ENCODE results near the gene NMD3.
"Not testable (repeated sequence)": the region's sequence is repeated elsewhere in the genome, so short reads cannot be mapped to it uniquely, and the experiment has no call there.

Gene NMD3

DNA sequence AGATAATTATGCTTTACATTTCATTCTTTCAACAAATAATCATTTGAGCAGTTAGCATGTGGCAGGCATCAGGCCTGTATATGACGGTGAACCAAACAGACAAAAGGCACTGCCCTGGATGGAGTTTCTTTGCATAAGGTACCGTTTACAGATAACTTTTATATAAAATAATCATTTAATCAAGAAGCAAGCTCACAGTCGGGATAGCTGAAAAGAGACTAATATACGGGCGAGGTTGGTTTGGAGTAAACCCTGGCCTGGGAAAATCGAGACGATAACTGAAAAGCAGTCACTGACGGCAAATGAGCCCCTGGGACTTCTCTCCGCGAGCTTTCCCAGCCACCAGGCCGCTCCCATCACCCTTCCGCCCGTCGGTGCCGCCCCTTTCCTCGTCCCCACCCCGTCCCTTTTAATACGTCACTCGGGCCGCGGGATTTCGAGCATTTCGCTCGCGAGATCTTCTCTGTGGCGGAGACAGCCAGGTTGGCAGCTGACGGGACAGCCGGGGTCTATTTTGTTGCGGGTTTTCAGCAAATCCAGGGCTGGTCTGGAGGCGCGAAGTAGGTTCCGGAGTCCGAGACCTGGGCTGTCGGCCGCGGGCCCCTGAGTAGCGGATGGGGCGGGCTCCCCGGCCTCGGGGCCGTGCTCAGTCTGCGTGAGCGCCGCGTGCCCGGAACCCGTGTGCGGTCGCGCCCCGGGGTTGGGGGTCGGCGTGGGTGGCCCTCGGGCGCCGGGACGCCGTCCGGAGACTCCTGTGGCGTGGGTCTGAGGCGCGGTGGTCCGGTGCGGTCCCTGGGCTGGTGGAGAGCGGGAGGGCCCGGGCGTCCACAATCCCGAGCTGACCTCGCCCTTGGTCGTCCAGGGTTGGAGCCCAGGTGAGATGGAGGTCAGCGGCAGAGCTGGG, at the start of gene NMD3:
TSS of gene NMD3 (plus strand) at position 462 of the 904 bp plus-strand sequence. CDS start 703 bp downstream, outside the sequence.
- DNase-seq, result peak; percentile 98

DNA sequence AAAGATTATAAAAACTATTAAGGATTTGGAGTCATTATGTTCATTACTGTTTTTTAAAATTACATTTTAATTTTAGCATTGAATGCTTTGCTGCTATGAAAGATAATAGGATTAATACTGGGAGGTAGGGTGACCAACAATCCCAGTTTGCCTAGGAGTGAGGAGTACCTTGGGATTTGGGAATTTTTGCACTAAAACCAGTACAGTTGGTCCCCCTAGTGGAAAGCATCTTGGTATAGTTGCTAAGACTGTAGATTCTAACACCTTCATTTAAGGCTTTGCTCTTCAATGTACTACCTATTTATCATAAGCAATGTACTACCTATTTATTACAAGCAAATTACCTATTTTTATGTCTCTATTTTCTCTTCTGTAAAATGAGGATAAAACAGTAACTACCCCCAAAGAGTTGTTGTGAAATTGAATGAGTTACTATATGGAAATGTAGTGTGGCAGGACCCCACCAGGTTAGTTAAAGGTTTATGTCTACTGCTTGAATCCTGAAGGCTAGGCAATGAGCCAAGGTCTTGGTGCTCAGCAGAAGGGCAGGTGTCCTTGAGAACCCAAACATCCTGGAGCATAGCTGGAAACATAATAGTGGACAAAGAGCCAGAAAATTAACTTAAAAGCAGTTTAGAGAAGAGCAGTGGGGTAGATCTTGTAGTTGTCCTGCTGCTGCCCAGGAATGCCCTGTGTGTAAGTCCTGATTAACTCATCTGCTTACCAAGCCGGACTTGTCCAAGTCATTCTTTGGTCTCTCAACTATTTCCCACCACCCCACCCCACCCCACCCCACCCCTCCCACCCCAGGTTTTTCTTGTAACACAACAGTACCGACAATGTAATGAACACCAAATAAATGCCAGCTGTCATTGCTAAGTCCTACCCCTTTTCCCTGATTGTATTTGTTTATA, 49.2 kb upstream of the NMD3 start:
- no peak for DNase-seq

DNA sequence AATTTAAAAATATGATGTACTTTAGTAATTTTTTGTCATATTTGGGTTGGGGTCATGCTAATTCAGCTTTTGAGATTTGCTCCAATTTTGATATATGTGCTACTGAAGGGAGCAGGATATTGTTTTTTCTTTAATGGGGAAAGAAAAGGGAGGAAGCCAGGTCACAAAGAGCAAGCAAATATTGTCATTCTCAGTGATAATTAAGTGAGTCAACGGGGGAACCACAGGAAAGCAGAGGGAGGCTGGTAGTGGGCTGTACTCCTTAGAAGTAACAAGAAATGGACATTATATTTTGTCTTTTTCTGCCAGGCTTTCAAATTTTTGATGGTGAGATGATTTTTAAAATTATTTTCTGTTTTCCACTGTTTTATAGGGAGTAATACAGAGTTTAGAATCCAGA, 45.6 kb upstream of the NMD3 start:
- no peak for DNase-seq

DNA sequence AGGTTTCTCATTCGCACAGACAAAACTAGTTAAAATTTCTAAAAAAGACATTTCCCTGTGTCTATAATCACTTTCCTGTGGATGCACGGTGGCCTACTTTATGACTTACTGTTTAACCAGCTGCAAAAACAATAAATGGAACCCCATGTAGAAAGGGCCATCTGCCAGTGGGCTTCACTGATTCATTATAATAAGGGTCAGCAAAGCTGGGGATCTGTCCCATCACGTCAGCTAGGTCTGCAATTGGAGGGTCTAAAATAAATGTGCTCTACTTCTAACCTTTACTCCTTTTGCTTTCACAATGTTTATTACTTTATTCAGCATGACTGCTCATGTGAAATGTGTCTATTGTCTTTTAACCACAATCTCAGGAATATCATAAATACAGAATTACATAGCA, 43.1 kb upstream of the NMD3 start:
- DNase-seq, result no peak

DNA sequence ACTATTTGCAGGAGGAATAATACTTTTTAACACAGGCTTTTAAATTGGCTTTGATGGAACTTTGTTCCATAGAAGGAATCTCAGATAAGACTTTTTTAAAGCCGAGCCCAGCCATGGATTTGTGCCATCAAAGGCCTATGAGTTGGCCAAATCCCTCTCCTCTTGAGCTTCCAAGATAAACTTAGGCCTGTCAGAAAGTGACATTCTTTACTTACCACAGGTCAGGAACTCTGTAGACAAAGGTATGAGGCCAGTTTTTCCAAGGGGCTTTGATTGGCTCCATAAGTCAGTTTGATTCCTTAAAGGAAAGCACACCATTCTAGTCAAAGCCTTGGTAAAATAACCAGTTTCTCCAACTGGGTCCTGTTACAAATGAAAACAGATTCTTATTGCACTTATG, 39.7 kb upstream of the NMD3 start:
- DNase-seq, result not testable (repeated sequence)

DNA sequence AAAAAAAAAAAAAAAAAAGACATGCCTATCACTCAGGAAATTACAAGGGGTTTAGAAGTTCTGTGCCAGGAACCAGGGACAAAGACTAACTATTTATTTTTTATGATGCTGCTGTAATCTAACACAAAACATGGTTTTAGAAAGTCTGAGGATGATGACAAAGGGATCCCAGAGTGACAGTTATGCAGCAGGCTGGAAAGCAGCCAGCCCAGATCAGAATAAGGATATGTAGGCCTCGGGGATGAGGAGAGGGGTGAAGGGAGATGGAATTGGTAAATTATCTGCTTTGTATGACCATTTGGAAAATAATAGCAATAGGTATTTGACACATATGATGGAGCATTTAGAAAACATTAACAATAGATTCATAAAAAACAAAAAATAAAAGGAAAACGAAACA, 34.1 kb upstream of the NMD3 start:
- no peak for DNase-seq

DNA sequence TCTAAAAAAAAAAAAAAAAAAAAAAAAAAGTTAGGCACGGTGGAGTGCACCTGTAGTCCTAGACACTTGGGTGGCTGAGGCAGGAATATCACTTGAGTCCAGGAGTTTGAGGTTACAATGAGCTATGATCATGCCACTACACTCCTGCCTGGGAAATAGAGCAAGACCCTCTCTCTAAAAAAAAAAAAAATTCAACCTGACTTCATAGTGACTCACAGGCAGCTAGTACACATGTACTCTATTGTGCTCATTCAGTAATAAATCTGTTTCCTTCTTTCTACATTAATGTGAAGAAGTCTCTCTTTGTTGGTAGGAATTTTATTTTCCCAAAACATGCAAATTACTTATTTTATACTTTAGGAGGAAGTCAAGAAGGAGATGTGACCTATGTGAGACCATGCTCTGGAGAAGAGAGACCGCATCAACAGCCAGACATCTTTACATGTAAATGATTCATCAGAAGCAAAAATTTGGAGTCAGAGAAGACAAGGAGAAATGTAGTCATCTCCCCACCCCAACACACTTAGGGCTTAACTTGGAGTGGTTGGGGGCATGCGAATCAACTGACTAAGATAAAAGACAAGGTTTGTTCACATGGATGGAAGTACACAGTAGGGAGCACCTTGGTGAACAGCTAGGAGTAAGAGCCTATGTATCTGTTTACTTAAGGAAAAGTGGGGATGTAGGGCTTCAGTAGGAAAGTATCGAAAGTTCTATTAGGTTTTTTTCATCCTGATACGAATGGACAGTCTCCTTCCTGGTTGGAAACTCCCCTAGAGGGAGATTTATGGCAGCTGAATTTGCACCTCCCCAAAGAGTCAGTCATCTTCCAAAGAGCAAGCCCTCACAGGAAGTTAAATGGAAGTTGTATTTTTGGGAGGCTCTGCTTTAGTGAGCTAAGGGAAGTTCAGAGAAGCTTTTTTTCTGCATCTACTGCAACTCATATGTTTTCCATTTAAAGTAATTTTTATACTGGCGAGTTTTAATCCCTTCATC, 23.0 kb upstream of the NMD3 start:
- DNase-seq, result peak; percentile 9

DNA sequence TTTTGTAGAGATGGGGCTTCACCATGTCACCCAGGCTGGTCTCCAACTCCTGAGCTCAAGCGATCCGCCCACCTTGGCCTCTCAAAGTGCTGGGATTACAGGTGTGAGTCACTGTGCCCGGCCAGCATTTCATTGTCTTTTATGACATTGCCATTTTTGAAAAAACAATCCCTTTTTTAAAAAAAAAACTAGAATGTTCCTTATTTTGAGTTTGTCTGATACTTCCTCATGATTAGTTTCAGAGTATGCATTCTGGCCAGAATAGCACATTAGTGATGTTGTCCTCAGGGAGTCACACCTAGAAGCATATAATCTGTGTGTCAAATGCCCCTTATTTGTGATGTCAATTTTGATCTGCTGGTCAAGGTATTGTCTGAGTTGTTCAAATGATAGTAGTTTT, 21.2 kb upstream of the NMD3 start:
- peak; percentile 19 for DNase-seq

DNA sequence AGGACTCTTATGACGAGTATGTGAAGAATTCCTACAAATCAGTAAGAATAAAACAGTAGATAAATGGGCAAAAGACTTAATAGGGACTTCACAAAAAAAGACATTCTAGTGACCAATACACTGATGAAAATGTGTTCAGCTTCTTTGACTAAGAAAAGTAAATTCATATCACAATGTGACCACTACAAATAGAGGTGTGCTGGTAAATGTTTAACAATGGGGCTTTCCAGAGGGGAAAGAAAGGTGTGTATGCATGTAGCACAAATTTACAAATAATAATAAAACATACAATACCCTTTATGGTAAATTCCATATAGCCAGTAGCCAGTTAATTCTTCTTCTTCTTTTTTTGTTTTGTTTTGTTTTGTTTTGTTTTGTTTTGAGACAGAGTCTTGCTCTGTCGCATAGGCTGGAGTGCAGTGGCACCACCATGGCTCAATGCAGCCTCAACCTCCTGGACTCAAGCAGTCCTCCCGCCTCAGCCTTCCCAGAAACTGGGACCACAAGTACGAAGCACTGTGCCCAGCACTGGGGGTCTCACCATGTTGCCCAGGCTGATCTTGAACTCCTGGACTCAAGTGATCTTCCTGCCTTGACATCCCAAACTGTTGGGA, 17.5 kb upstream of the NMD3 start:
- DNase-seq, result no peak

DNA sequence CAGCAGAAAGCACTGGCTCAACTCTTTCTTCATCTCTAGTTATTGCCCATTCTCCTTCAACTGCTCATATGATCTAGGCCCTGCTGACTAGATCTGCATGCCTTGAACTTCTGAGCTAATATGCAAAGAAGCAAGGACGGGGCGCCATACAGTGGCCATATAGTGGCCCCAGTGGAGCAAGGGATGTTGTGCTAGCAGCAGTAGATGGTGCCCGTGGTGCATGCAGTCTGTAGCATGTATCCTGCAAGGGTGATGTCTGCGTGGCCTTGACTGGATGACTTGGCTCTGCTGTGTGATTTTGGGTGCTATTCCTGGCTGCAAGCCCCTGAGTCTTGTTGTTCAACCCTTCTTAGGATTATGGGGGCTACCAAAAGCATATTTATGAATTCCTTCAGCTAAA, 12.2 kb upstream of the NMD3 start:
- DNase-seq, result no peak

DNA sequence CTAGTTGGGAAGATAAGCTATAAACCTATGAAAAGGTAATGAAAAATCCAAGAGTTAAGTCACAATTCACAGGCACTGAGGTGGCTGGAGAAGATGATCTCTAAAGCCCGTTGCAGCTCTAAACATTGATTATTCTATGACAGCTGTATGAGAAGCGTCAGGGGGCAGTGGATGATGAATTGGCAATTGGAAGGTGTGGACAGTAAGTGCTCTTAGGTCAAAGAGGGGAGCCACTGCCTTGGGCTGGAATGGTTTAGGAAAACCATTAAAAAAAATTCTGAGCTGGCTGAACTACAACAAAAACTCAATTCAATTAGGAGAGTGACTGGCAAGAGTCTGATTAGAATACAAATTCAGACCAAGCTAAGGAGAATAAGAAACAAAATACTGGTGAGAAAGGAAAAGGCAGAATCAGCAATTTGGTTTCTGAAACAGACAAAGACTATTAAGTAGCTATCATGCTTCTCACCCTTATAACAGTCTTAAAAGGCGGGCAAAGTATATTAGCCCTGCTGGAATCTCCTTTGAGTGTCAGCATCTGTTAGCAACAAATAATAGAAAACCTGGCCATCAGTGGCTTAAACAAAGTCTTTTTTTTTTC, 8.8 kb upstream of the NMD3 start:
- no peak for DNase-seq

DNA sequence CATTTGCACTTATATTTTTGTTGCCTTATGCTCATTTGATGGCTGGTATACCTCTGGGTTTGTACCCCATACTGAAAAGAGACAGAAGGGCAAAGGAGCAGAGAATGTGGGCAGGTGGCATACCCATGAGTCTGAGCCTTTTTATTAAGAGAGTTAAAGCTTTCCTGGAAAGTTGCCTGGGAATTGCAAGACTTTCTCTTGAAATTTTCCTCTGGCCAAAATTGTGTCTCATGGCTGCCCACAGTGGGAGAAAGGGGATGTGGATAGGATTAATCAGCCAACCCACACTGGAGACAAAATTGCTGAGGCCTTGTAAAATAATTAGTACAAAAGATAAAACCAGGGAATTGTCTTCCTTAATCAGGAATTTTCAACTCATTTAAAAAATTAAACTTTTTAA, 8.2 kb upstream of the NMD3 start:
- peak; percentile 37 for DNase-seq

DNA sequence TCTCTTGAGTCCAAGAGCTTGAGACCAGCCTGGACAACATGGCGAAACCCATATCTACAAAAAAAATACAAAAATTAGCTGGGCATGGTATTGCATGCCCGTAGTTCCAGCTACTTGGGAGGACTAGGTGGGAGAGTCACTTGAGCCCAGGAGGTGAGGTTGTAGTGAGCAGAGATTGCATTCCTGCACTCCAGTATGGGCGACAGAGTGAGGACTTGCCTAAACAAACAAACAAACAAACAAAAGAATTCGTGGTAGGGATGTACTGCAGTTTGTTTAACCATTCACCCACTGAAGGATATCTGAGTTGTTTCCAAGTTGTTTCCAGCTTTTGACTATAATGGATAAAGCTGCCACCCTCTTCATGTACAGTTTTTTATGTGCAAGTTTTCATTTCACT, 7.5 kb upstream of the NMD3 start:
- no peak for DNase-seq

DNA sequence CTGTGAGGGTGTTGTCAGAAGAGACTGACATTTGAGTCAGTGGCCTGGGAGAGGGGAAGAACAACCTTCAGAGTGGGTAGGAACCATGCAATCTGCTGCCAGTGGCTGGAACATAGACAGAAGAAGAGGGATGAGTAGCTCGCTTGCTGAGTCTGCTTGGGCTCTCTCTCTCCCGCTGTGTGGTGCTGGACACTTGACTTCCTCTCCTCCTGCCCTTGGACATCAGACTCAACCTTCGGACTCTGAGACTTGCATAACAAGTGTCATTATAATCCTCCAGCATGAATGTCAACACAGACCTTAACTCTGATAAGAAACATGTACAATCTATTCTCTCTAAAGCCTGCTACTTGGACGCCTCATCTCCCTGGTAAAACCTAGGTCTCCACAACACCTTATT, 5.9 kb upstream of the NMD3 start:
- DNase-seq, result peak; percentile 57

DNA sequence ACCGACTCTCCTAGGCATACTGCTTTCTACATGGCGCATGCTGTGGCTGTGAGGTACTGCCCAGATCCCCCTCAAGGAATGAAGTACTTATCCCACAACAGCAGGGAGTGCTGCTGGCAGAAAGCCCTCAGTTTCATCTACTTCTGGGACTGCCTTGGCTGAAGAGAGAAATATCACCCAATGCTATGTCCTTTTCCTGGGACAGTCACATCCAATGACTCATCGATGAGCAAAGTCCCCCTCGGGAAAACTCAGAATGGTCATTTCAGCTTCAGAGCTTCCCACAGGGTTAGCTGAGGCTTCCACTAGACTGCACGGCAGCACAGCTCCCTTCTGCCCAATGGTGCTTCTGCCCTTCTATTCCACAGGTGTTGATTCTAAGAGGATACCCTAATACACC, 3.6 kb upstream of the NMD3 start:
- peak; percentile 53 for DNase-seq

DNA sequence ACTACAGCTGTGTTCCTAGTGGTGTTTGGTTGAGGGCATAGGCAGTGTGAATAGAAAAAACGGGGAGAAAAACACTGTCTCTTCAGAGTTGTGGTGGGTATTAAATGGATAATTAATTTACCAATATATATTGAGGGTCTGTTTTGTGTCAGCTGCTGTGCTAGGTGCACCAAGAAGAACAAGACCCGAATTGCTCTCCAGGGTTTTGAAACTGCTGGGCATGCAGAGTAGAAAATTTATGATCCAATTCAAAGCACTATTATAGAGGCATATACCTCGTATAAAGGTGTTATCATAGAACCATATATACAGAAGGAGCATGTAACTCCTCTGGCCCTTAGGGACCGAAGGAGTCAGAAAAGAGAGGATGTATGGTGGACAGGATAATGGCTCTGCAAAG, 1.6 kb upstream of the NMD3 start:
- no peak for DNase-seq

DNA sequence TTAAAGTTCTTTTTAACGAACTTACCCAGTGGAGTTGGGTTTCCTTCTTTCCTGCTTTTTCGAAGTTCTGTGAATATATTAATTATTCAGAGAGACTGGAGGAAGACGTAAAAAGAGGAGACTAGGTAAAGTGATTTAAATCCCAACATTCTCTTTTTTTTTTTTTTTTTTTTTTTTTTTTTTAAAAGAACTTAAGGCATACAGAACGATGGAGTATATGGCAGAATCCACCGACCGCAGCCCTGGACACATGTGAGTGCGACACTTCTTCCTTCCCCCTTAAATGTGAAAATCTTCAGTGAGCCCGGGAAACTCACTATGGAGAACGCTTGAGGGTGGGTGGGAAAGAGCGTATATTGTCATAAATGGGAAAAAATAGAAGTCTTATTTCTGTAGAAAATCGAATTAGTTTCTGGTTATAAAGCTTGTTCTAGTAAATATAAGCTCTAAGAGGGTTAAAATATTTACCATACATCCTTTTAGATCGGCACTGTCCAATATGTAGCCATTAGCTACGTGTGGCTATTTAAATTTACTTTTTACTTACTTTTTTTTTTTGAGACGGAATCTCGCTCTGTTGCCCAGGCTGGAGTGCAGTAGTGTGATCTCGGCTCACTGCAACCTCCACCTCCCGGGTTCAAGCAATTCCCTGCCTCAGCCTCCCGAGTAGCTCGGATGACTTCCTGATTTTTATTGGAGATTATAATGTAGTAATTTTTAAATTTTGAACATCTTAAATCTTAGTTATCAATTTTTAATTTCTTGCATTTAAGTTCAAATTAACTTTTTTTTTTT, 892 bp downstream of the NMD3 start:
- DNase-seq, result peak; percentile 57

DNA sequence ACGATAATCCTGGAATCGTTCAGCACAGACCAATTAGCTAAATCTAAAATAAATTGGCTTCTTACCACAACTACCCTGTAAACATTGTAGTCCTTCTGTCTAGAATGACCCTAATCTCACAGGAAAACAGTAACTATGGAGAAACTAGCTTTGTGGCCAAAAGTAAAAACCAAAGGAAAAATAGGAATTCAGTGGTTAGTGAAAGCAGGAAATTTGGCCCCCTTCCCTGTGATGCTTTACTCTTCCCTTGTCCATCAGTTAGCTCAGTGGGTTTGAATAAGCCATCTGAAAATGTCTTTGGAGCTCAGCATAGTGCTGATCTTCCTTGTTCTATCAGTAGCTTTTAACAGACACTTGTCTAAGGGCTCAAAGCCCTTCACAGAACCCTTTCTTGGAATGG, 1.6 kb downstream of the NMD3 start:
- peak; percentile 3 for DNase-seq

DNA sequence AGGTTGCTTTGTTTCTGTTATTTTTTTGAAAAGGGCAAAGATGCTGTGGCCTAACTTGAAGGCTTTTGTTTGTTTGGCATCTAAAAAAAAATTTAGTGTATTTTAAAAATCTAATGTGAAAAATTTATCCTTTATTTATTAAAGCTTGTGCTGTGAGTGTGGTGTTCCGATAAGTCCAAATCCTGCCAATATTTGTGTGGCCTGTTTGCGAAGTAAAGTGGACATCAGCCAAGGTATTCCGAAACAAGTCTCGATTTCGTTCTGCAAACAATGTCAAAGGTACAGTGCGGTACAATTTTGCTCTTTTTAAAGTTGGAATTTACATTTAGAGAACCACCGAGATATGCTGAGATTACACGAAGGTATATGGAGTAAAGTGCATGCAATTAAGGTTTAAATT, 3.7 kb downstream of the NMD3 start:
- no peak for DNase-seq

DNA sequence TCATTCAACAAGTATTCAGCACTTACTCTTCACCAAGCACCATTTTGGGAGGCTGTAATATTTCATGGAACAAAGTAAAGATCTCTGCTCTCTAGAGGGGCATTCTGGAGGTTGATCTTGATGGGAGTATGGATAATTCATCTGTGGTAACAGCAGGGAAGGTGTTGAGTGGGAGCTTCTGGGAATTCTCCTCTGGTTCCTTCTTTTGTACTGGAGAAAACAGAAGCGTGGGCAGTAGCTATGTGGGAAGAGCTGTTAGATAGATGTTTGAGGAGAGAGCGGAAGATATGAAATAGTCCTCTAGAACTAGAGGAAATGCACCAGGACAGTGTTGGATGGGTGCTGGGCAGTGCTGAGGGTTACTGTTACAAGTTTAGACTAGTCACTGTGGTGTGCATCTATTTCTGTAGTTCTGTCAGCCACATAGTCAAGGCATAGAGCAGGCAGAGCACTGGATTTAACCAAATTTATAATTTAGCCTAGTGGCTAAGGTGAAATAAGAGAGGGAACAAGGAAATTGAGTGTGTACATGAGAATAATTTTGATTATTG, 9.6 kb downstream of the NMD3 start:
- DNase-seq, result no peak

DNA sequence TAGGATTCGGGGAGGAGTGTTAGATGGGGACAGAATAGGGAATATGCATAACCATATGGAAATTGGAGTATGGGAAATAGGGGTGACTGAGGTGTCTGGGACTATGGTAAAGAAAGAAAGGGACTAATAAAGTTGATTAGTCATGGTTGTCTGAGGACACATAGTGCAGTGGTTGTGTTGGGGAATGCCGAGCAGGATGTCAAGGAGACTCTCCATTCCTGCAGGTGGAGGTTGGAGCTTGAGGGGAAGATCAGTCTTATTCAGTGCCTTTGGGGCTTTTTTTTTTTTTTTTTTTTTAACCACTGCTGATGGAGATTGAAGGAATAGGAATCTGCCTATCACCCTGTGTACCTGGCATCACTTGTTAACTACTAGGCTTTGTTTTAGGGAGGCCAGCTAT, 10.8 kb downstream of the NMD3 start:
- no peak for DNase-seq

Data from suppressor macrophage treated with lipopolysaccharide for 4 hours (primary cell).